ENCODE data around the gene GALNTL6.

The GALNTL6 gene

GRCh38 chr4:173045571-173045970 lies 1232.4 kb downstream of the GALNTL6 start:
- no peak for DNase-seq

DNA sequence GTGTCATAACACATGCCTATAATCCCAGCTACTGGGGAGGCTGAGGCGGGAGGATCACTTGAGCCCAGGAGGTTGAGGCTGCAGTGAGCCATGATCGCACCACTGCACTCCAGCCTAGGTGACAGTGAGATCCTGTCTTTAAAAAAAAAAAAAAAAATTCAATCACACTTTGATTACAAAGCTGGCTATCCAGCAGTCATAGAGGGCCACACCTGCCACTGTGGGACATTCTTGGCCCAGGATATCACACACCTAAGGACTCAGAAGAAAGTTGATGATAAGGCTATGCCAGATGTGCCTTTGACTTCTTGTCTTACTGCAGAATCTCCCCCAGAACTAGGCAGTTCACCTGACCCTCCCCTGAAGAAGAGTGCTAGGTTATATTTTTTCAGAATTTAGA lies 1232.9 kb downstream of the GALNTL6 start:
- no peak for DNase-seq

- DNase-seq: no peak
Observed at GRCh38 chr4:173046818-173047217, 1233.6 kb downstream of the GALNTL6 start.

DNA sequence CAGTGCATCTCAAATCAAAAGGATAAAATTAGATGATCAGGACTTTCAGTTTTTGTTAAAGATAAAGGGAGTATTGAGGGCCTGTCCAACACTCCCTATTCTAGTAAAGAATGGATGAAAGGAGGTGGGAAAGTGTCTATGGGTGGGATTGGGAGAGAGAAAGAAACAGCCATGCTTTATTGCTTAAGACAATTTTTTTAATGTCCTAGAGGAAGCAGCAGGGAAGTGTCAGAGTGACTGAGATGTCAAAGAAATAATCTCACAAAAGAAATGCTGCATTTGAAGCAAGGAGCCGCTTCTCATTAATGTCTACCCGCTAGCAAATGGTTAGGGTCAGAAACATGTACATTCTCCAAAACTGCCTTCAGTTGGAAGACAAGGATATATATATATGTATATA lies 1238.0 kb downstream of the GALNTL6 start:
- DNase-seq: no peak

DNA sequence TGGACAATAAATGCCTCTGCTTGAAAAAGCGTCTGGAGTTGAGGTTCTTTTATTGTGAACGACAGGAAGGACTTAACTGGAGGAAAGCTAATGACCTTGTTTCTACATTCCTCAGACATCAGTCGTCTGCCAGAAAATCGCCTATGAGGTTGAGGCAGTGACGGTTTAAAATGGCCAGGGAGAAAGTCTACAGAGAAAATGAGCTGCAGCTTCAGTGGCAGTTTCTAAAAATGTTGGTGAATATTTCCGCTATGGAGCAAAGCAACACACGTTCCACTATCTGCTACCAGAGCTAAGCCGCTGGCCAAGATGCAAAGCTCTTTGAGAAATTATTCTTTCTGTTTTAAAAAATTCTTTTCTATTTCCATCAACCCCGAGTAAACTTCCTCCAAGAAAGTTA lies 1238.5 kb downstream of the GALNTL6 start:
- no peak for DNase-seq

GRCh38 chr4:173052439-173052838 lies 1239.2 kb downstream of the GALNTL6 start:
- no peak for DNase-seq

GRCh38 chr4:173056271-173056670 lies 1243.1 kb downstream of the GALNTL6 start:
- no peak for DNase-seq

DNA sequence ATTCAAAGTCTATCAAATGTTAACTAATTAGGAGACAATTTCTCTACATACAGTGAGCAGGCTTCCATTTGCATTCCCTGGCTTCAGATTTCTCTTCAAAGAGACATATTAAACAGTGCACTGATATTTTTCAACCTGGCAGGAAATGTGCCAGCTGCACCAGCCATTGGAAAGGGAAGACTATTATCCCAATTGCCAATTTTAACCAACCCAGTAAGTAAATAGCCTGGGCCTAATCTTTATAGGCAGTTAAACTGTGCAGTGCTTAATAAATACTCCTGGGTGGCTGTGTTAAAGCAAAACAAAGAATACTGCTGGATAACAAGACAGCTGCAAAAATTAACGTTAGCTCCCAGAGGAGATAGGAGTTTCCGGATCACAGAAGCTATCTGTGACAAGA lies 1243.5 kb downstream of the GALNTL6 start:
- DNase-seq: no peak

GRCh38 chr4:173057442-173057841 lies 1244.2 kb downstream of the GALNTL6 start:
- no peak for DNase-seq

- no peak for DNase-seq
Observed at GRCh38 chr4:173057901-173058300, 1244.7 kb downstream of the GALNTL6 start.

DNA sequence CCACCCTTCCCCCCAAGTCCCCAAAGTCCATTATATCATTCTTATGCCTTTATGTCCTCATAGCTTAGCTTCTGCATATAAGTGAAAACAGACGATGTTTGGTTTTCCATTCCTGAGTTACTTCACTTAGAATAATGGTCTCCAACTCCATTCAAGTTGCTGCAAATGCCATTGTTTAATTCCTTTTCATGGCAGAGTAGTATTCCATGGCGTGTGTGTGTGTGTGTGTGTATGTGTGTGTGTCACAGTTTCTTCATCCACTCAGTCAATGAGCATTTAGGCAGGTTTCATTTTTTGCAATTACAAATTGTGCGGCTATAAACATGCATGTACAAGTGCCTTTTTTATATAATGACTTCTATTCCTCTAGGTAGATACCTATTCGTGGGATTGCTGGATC lies 1248.0 kb downstream of the GALNTL6 start:
- no peak for DNase-seq

GRCh38 chr4:173073939-173074500 lies 1260.8 kb downstream of the GALNTL6 start:
- no peak for DNase-seq

DNA sequence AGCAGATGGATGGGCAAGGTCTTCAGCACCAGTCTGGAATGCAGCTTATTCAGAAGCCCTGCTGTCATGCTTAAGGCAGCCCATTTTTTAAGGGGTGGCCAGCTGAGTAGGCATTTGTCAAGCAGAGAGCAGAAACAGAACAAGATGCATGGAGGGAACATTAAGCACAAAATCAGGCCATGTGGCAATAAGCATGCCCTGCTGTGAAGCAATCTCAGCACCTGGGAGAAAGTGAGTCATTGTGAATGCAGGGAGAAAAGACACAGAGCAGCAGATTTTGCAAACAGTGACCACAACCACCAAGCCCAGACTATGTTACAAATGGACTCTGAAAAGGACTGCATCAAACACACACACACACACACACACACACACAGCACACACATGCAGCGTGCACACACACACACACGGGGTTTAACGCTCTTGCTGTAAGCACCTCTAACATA lies 1261.3 kb downstream of the GALNTL6 start:
- DNase-seq: no peak

- no peak for DNase-seq
Observed at GRCh38 chr4:173076903-173077634, 1263.9 kb downstream of the GALNTL6 start.

GRCh38 chr4:173088144-173088543 lies 1274.9 kb downstream of the GALNTL6 start:
- no peak for DNase-seq

Measured in activated CD8-positive, alpha-beta memory T cell treated with anti-CD3 and anti-CD28 coated beads, Interleukin-2, amount 50 U/mL, for 4 hours (primary cell).